HEK293T (cell line): ENCODE measurements around the gene AIFM1.

Source experiments
- CTCF ChIA-PET: fragments of 350-600 bp; formaldehyde crosslinking; extraction: SDS; loops from one replicate; lab custom pipeline; 2021; ENCODE audit warnings: antibody characterized with exemption, inconsistent platforms; lab: Yijun Ruan, JAX
- POLR2A ChIA-PET: fragments of 350-600 bp; formaldehyde crosslinking; extraction: SDS; loops from one replicate; lab custom pipeline; 2020; ENCODE audit warnings: antibody characterized with exemption, inconsistent platforms; lab: Yijun Ruan, JAX
- DNase-seq: peaks from one replicate; pipeline ENCODE4 v3.0.0; 2012; ENCODE audit warnings: mixed read lengths; ENCODE audit errors: extremely low spot score
- ARNT ChIP-seq: fragments of 450-650 bp; IDR thresholded peaks from 2 replicates; pipeline ENCODE4 v1.6.1; 2017; ENCODE audit warnings: mild to moderate bottlenecking
- BHLHE40 ChIP-seq: fragments of 450-650 bp; IDR thresholded peaks from 2 replicates; pipeline ENCODE4 v1.6.1; 2016; ENCODE audit warnings: mild to moderate bottlenecking, moderate library complexity, borderline replicate concordance
- CTBP1 ChIP-seq: fragments of 450-650 bp; IDR thresholded peaks from 2 replicates; pipeline ENCODE4 v1.6.1; 2016; ENCODE audit warnings: borderline replicate concordance
- ELF4 ChIP-seq: fragments of 450-650 bp; IDR thresholded peaks from 2 replicates; pipeline ENCODE4 v1.6.1; 2017; ENCODE audit warnings: antibody characterized with exemption
- FOXA1 ChIP-seq: fragments of 450-650 bp; IDR thresholded peaks from 2 replicates; pipeline ENCODE4 v1.6.1; 2016; ENCODE audit warnings: mild to moderate bottlenecking
- FOXK2 ChIP-seq: fragments of 450-650 bp; IDR thresholded peaks from 2 replicates; pipeline ENCODE4 v1.6.1; 2016; ENCODE audit warnings: mild to moderate bottlenecking
- FOXM1 ChIP-seq: fragments of 450-650 bp; IDR thresholded peaks from 2 replicates; pipeline ENCODE4 v1.6.1; 2017; ENCODE audit warnings: mild to moderate bottlenecking, borderline replicate concordance
- HDGF ChIP-seq: fragments of 450-650 bp; IDR thresholded peaks from 2 replicates; pipeline ENCODE4 v1.6.1; 2017; ENCODE audit warnings: antibody characterized with exemption, borderline replicate concordance
- L3MBTL2 ChIP-seq: fragments of 450-650 bp; conservative IDR thresholded peaks from 2 replicates; pipeline ENCODE4 v1.6.1; 2016; ENCODE audit warnings: mild to moderate bottlenecking
- LEF1 ChIP-seq: fragments of 450-650 bp; IDR thresholded peaks from 2 replicates; pipeline ENCODE4 v1.6.1; 2017; ENCODE audit warnings: mild to moderate bottlenecking, borderline replicate concordance
- NFRKB ChIP-seq: fragments of 450-650 bp; IDR thresholded peaks from 2 replicates; pipeline ENCODE4 v1.6.1; 2016; ENCODE audit warnings: mild to moderate bottlenecking, moderate library complexity
- SP1 ChIP-seq: fragments of 450-650 bp; IDR thresholded peaks from 2 replicates; pipeline ENCODE4 v1.6.1; 2017
- SUZ12 ChIP-seq: fragments of 450-650 bp; IDR thresholded peaks from 2 replicates; pipeline ENCODE4 v1.6.1; 2016; ENCODE audit warnings: mild to moderate bottlenecking
- TARDBP ChIP-seq: fragments of 450-650 bp; IDR thresholded peaks from 2 replicates; pipeline ENCODE4 v1.6.1; 2016
- ZNF384 ChIP-seq: fragments of 450-650 bp; IDR thresholded peaks from 2 replicates; pipeline ENCODE4 v1.6.1; 2016
- TF ChIP-seq, protein P1 (sequence below): fragments of 450-650 bp; IDR thresholded peaks from 2 replicates; pipeline ENCODE4 v1.6.1; 2016

The AIFM1 gene

DNA sequence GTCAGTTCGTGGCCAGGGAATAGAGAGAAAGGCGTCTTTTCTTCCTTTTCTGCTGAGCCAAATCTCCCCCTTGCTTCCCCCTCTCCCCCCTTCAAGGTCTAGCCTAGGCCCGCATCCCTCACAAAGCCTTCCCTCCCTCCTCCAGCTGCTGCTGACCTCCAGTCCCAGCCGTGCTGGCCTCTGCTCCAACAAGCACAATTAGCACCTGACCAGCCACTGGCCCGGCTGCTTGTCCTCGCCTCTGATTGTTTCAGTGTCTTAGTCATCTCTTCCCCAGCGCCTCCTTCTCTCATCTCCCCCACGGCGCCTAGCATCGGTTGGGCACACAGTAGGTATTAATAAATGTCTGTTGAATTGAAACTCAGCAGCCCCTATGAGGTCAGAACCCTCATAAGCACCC lies 59.6 kb downstream of the AIFM1 start:
- POLR2A ChIA-PET, result no interaction called here
- CTCF ChIA-PET, result interaction anchor here (0.7 kb wide), 1 partner anchor 48 kb away, joined by 5 read pairs; no protein-coding TSS in a partner anchor
- DNase-seq, result no peak
- TF ChIP-seq HDGF (no peak), BHLHE40 (no peak), CTBP1 (no peak), LEF1 (no peak), FOXK2 (no peak), ARNT (no peak), ELF4 (no peak), NFRKB (no peak), SP1 (no peak), TARDBP (no peak), SUZ12 (no peak), ZNF384 (no peak), FOXM1 (no peak)
- TF ChIP-seq, protein P1, sequence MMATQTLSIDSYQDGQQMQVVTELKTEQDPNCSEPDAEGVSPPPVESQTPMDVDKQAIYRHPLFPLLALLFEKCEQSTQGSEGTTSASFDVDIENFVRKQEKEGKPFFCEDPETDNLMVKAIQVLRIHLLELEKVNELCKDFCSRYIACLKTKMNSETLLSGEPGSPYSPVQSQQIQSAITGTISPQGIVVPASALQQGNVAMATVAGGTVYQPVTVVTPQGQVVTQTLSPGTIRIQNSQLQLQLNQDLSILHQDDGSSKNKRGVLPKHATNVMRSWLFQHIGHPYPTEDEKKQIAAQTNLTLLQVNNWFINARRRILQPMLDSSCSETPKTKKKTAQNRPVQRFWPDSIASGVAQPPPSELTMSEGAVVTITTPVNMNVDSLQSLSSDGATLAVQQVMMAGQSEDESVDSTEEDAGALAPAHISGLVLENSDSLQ, result no peak

GRCh38 chrX:130105244-130105643 lies 60.4 kb downstream of the AIFM1 start:
- TF ChIP-seq ELF4, result no peak
- TF ChIP-seq ZNF384, result no peak
- TF ChIP-seq HDGF, result no peak
- no peak for TF ChIP-seq SUZ12
- TF ChIP-seq TARDBP, result no peak
- TF ChIP-seq FOXA1, result no peak
- no peak for TF ChIP-seq LEF1
- no peak for TF ChIP-seq BHLHE40
- no peak for TF ChIP-seq SP1
- TF ChIP-seq NFRKB, result no peak
- TF ChIP-seq FOXM1, result no peak
- TF ChIP-seq L3MBTL2, result no peak
- TF ChIP-seq, protein P1, result no peak
- TF ChIP-seq CTBP1, result no peak
- no peak for TF ChIP-seq FOXK2
- TF ChIP-seq ARNT, result no peak
- ChIA-PET POLR2A (no interaction called here), CTCF (no interaction called here)
- no peak for DNase-seq

- no peak for DNase-seq
- TF ChIP-seq FOXM1 (no peak), L3MBTL2 (no peak), BHLHE40 (no peak), ARNT (no peak), NFRKB (no peak), HDGF (no peak), FOXA1 (no peak), SUZ12 (no peak), ELF4 (no peak), CTBP1 (no peak), SP1 (no peak), LEF1 (no peak), TARDBP (no peak), FOXK2 (no peak), ZNF384 (no peak)
- TF ChIP-seq, protein P1, result no peak
- ChIA-PET CTCF (interaction anchor here (0.7 to 1.0 kb wide), 2 partner anchors 51 to 178 kb away, joined by 3 read pairs; no protein-coding TSS in a partner anchor), POLR2A (no interaction called here)
Observed at GRCh38 chrX:130103605-130104004, 62.0 kb downstream of the AIFM1 start.

DNA sequence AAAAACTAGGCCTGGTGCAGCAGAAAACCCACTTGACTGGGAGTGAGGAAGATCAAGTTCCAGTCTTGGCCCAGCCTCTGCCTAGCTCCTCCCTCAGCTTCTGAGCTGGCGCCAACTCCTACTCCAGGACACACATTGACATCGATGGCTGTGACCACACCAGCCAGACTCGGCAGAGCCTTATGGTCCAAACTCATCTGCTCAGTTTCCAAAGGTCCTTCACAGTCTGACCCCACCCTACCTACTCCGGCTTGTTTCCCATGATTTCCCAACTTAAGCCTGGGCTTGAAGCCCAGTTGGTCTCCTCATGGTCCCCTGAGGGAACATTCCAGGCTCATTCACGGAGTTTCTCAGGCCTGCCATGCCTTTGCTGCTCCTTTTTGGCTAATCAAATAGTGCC lies 65.5 kb downstream of the AIFM1 start:
- ChIA-PET CTCF (interaction anchor here (1.1 kb wide), 1 partner anchor 9 kb away, joined by 3 read pairs; no protein-coding TSS in a partner anchor), POLR2A (no interaction called here)
- no peak for DNase-seq
- TF ChIP-seq CTBP1 (no peak), SUZ12 (no peak), SP1 (no peak), LEF1 (no peak), L3MBTL2 (no peak), FOXM1 (no peak), BHLHE40 (no peak), ZNF384 (no peak), FOXA1 (no peak), ELF4 (no peak)
- TF ChIP-seq, protein P1, result no peak

DNA sequence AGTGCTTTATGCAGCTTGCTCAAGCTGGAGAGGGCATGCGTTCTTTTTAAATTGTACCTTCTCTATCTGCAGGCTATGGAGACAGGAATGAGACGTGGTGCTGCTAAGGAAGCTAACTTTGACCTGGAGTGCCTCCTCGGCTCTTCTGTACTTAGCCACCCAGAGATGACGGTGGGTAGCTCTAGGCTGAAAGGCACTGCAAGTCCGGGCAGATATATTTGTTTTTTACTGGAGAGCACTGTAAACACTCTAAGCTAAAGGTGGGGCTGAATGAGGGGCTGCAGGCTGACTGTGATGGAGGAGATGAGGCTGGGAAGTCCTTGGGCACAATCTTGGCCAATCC lies 67.5 kb downstream of the AIFM1 start:
- POLR2A ChIA-PET, result interaction anchor here (0.6 kb wide), 1 partner anchor 10 kb away, joined by 3 read pairs; no protein-coding TSS in a partner anchor
- TF ChIP-seq ZNF384 (no peak), HDGF (no peak)
- CTCF ChIA-PET, result interaction anchor here (0.8 kb wide), 1 partner anchor 19 kb away, joined by 4 read pairs; no protein-coding TSS in a partner anchor
- no peak for DNase-seq
